ENCODE results near the gene MAGEA10.
"Not testable (repeated sequence)": the region's sequence is repeated elsewhere in the genome, so short reads cannot be mapped to it uniquely, and the experiment has no call there.

Gene MAGEA10

DNA sequence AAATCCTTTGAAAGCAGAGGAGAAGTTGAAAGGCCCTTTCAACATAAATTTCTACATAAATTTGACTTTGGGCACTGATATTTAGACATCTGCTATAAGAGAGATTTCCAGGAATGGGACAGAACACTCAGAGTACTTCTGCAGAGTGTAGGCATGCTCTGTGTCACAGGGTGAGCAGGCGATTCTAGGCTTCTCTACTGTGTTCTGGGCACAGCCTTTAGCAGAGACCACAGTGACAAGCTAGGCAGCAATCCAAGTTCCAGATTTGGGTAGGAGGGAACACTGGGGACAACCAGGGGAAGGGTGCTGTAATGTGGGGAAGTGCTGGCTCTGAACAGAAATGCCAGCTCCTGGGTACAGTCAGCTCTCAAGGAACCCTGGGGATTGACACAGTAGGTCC lies 6.9 kb downstream of the MAGEA10 start:
- DNase-seq (ENCODE audit: low read depth): no peak
- H3K4me3 ChIP-seq (replicated peaks; ENCODE audit: low read depth, low read length): no peak overlapping the region
- TF ChIP-seq, protein P1, sequence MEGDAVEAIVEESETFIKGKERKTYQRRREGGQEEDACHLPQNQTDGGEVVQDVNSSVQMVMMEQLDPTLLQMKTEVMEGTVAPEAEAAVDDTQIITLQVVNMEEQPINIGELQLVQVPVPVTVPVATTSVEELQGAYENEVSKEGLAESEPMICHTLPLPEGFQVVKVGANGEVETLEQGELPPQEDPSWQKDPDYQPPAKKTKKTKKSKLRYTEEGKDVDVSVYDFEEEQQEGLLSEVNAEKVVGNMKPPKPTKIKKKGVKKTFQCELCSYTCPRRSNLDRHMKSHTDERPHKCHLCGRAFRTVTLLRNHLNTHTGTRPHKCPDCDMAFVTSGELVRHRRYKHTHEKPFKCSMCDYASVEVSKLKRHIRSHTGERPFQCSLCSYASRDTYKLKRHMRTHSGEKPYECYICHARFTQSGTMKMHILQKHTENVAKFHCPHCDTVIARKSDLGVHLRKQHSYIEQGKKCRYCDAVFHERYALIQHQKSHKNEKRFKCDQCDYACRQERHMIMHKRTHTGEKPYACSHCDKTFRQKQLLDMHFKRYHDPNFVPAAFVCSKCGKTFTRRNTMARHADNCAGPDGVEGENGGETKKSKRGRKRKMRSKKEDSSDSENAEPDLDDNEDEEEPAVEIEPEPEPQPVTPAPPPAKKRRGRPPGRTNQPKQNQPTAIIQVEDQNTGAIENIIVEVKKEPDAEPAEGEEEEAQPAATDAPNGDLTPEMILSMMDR (IDR thresholded peaks at IDR 0.05; ENCODE audit: low read length, missing control alignments): no peak

GRCh38 chrX:152129069-152129844 lies 9.1 kb downstream of the MAGEA10 start:
- H3K4me3 ChIP-seq (replicated peaks; ENCODE audit: low read depth, low read length): not testable (repeated sequence)
- DNase-seq (ENCODE audit: low read depth): peak; percentile 12

GRCh38 chrX:152117305-152117704 lies 21.1 kb downstream of the MAGEA10 start:
- no peak for DNase-seq (ENCODE audit: low read depth)
- TF ChIP-seq, protein P1 (IDR thresholded peaks at IDR 0.05; ENCODE audit: low read length, missing control alignments): no peak
- H3K4me3 ChIP-seq (replicated peaks; ENCODE audit: low read depth, low read length): no peak overlapping the region

DNA sequence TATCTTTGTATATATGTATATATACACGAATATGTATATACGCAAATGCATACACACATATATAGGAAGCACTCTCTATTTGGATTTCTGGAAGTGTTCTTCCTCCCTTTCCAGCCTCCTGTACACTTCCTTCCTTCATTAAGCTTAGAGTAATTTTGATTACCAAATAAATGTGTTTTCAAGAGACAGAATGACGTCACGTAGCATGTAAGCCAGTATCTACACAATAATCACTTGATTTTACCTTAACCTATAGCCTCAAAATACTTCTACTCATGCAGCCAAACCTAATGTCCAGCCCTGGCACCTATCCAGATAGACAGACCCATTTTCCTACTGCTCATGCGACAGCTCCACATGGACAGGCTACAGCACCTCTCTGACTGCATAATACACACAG lies 29.9 kb downstream of the MAGEA10 start:
- H3K4me3 ChIP-seq (replicated peaks; ENCODE audit: low read depth, low read length): no peak overlapping the region
- DNase-seq (ENCODE audit: low read depth): no peak
- TF ChIP-seq, protein P1 (IDR thresholded peaks at IDR 0.05; ENCODE audit: low read length, missing control alignments): no peak

DNA sequence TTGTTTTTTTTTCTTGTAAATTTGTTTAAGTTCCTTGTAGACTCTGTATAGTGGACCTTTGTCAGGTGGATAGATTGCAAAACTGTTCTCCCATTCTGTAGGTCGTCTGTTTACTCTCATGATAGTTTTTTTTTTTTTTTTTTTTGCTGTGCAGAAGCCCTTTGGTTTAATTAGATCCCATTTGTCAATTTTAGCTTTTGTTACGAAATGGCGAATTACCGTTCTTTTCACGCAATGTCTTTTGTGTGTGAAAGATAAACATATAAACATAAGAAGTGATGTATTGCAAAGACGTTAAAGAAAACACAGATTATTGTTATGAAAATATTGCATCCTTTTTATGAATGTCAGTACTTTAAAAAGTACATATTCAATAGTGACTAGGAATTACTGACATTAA lies 34.5 kb downstream of the MAGEA10 start:
- no peak overlapping the region for H3K4me3 ChIP-seq (replicated peaks; ENCODE audit: low read depth, low read length)
- TF ChIP-seq, protein P1 (IDR thresholded peaks at IDR 0.05; ENCODE audit: low read length, missing control alignments): no peak
- DNase-seq (ENCODE audit: low read depth): no peak

DNA sequence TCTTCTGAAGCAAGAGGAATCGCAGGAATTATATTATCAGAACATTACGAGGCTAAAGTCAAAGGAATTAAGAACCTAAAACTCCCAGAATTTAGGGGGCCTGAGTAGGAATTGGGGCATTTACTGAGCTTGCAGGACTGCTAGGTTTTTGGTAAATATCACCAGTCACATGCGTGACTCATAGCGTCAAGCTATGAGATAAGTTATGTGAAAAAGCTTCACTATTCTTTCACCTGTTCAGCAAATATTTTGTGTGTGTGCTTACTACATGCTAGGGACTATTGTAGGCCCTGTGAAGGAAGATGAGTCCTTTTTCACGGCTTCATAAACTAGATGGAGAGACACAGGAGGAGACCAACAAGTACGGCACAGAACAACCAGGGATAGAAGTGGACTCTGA lies 52.2 kb downstream of the MAGEA10 start:
- H3K4me3 ChIP-seq (replicated peaks; ENCODE audit: low read depth, low read length): no peak overlapping the region
- TF ChIP-seq, protein P1 (IDR thresholded peaks at IDR 0.05; ENCODE audit: low read length, missing control alignments): no peak
- DNase-seq (ENCODE audit: low read depth): no peak
